OCI-LY1 (cell line): ENCODE data around the gene PTPN5.

ENCODE experiments used
- H2AFZ ChIP-seq: fragments of 200-600 bp; sonication (generic), shearing (Covaris generic); 2 replicates; pipeline ENCODE4 v1.6.0; 2014; ENCODE audit warnings: antibody characterized with exemption, mild to moderate bottlenecking, low read length
- H3F3A ChIP-seq: fragments of 200-600 bp; sonication (generic), shearing (Covaris generic); 2 replicates; pipeline ENCODE4 v1.6.0; 2014; ENCODE audit warnings: mild to moderate bottlenecking, antibody characterized with exemption, low read length, moderate library complexity; ENCODE audit not compliant: insufficient read depth
- H3K27ac ChIP-seq: fragments of 200-600 bp; sonication (generic); 2 replicates; pipeline ENCODE4 v1.5.1; 2014; ENCODE audit warnings: low read length, mixed run types, mild to moderate bottlenecking, low read depth; ENCODE audit not compliant: poor library complexity, severe bottlenecking
- H3K27me3 ChIP-seq: fragments of 200-600 bp; sonication (generic); 2 replicates; pipeline ENCODE4 v1.6.0; 2014; ENCODE audit warnings: antibody characterized with exemption, mild to moderate bottlenecking, low read length, moderate library complexity; ENCODE audit not compliant: insufficient read depth
- H3K36me3 ChIP-seq: fragments of 200-600 bp; sonication (generic); 2 replicates; pipeline ENCODE4 v1.6.1; 2014; ENCODE audit warnings: mild to moderate bottlenecking, antibody characterized with exemption, low read length, moderate library complexity, mixed read lengths; ENCODE audit not compliant: insufficient read depth
- H3K4me1 ChIP-seq: fragments of 200-600 bp; sonication (generic); 2 replicates; pipeline ENCODE4 v1.5.1; 2014; ENCODE audit warnings: mild to moderate bottlenecking, low read length, moderate library complexity; ENCODE audit not compliant: insufficient read depth, severe bottlenecking
- H3K4me2 ChIP-seq: fragments of 200-600 bp; sonication (generic), shearing (Covaris generic); 2 replicates; pipeline ENCODE4 v1.6.1; 2014; ENCODE audit warnings: low read length
- H3K4me3 ChIP-seq: fragments of 200-600 bp; sonication (generic); 2 replicates; pipeline ENCODE4 v1.5.1; 2014; ENCODE audit warnings: low read length, low read depth, mild to moderate bottlenecking, mixed read lengths; ENCODE audit not compliant: poor library complexity, severe bottlenecking
- H3K79me2 ChIP-seq: fragments of 200-600 bp; shearing (Covaris generic); 2 replicates; pipeline ENCODE4 v1.6.1; 2016; ENCODE audit warnings: mixed run types, low read length, mixed read lengths; ENCODE audit not compliant: insufficient read depth
- H3K9ac ChIP-seq: fragments of 200-600 bp; sonication (generic), shearing (Covaris generic); 2 replicates; pipeline ENCODE4 v1.6.1; 2014; ENCODE audit warnings: mild to moderate bottlenecking, low read length, mixed read lengths
- H3K9me2 ChIP-seq: fragments of 200-600 bp; sonication (generic), shearing (Covaris generic); 2 replicates; pipeline ENCODE4 v1.6.1; 2014; ENCODE audit warnings: low read depth, mild to moderate bottlenecking, low read length, mixed read lengths
- H3K9me3 ChIP-seq: fragments of 200-600 bp; shearing (Covaris generic); 2 replicates; pipeline ENCODE4 v1.6.1; 2014; ENCODE audit warnings: low read length, mixed read lengths
- H4K20me1 ChIP-seq: fragments of 200-600 bp; sonication (generic), shearing (Covaris generic); 2 replicates; pipeline ENCODE4 v1.6.0; 2016; ENCODE audit warnings: mild to moderate bottlenecking, low read length; ENCODE audit not compliant: insufficient read depth
- EZH2 ChIP-seq: fragments of 200-600 bp; sonication (generic), shearing (Covaris generic); IDR thresholded peaks from 2 replicates; pipeline ENCODE4 v1.8.0; 2017; ENCODE audit warnings: borderline replicate concordance, mixed run types, mild to moderate bottlenecking, antibody characterized with exemption, low read length, moderate library complexity, mixed read lengths
- TF ChIP-seq, protein P1 (sequence below): fragments of 200-600 bp; sonication (generic), shearing (Covaris generic); IDR thresholded peaks from 2 replicates; pipeline ENCODE4 v1.5.1; 2017; ENCODE audit warnings: mild to moderate bottlenecking, antibody characterized with exemption, low read length, moderate library complexity, mixed read lengths

PTPN5 gene

GRCh38 chr11:18775492-18776292, 15.9 kb downstream of the PTPN5 start:
- Histone ChIP-seq H3F3A (no peaks in the 10 kb centered on the region), H3K4me2 (no peak overlapping the region), H3K79me2 (no peaks in the 10 kb centered on the region), H3K27me3 (0 out of 2 replicates have a peak, but pooled peaks cover 5% of the 10 kb centered on the region), H3K9ac (no peak overlapping the region), H2AFZ (no peak overlapping the region), H4K20me1 (no peaks in the 10 kb centered on the region), H3K4me3 (no peak overlapping the region), H3K27ac (no peak overlapping the region), H3K4me1 (no peaks in the 10 kb centered on the region), H3K36me3 (no peaks in the 10 kb centered on the region), H3K9me2 (no peaks in the 10 kb centered on the region), H3K9me3 (no peaks in the 10 kb centered on the region)
- TF ChIP-seq, protein P1, sequence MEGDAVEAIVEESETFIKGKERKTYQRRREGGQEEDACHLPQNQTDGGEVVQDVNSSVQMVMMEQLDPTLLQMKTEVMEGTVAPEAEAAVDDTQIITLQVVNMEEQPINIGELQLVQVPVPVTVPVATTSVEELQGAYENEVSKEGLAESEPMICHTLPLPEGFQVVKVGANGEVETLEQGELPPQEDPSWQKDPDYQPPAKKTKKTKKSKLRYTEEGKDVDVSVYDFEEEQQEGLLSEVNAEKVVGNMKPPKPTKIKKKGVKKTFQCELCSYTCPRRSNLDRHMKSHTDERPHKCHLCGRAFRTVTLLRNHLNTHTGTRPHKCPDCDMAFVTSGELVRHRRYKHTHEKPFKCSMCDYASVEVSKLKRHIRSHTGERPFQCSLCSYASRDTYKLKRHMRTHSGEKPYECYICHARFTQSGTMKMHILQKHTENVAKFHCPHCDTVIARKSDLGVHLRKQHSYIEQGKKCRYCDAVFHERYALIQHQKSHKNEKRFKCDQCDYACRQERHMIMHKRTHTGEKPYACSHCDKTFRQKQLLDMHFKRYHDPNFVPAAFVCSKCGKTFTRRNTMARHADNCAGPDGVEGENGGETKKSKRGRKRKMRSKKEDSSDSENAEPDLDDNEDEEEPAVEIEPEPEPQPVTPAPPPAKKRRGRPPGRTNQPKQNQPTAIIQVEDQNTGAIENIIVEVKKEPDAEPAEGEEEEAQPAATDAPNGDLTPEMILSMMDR: peak; percentile 89
- TF ChIP-seq EZH2: no peak

- H2AFZ ChIP-seq: no peak overlapping the region
- H3K79me2 ChIP-seq: no peaks in the 10 kb centered on the region
These were observed 16.8 kb downstream of the PTPN5 start for GRCh38 chr11:18774801-18775200.

GRCh38 chr11:18773681-18774080, 17.9 kb downstream of the PTPN5 start:
- no peak for TF ChIP-seq EZH2
- TF ChIP-seq, protein P1: no peak
- H2AFZ ChIP-seq: no peak overlapping the region
- H3K79me2 ChIP-seq: no peaks in the 10 kb centered on the region
- no peak overlapping the region for H3K4me3 ChIP-seq
- H4K20me1 ChIP-seq: no peaks in the 10 kb centered on the region
- H3K27ac ChIP-seq: no peak overlapping the region
- no peak overlapping the region for H3K9ac ChIP-seq
- H3K4me2 ChIP-seq: no peak overlapping the region
- no peaks in the 10 kb centered on the region for H3K9me2 ChIP-seq
- H3F3A ChIP-seq: no peaks in the 10 kb centered on the region
- no peaks in the 10 kb centered on the region for H3K36me3 ChIP-seq
- H3K9me3 ChIP-seq: no peaks in the 10 kb centered on the region
- H3K27me3 ChIP-seq: 0 out of 2 replicates have a peak, but pooled peaks cover 5% of the 10 kb centered on the region
- H3K4me1 ChIP-seq: no peaks in the 10 kb centered on the region

More at GRCh38 chr11:18774801-18775200, 16.8 kb downstream of the PTPN5 start:
- Histone ChIP-seq H3K4me3 (no peak overlapping the region), H3K9me2 (no peaks in the 10 kb centered on the region), H3K4me2 (no peak overlapping the region), H4K20me1 (no peaks in the 10 kb centered on the region), H3K36me3 (no peaks in the 10 kb centered on the region), H3K4me1 (no peaks in the 10 kb centered on the region), H3K27ac (no peak overlapping the region), H3K9ac (no peak overlapping the region), H3K27me3 (0 out of 2 replicates have a peak, but pooled peaks cover 5% of the 10 kb centered on the region), H3F3A (no peaks in the 10 kb centered on the region), H3K9me3 (no peaks in the 10 kb centered on the region)
- TF ChIP-seq, protein P1: no peak
- no peak for TF ChIP-seq EZH2
